Left hindlimb (tissue), 1 donor: ENCODE results near the gene NOP14.
"Not testable (repeated sequence)": the region's sequence is repeated elsewhere in the genome, so short reads cannot be mapped to it uniquely, and the experiment has no call there.

Source experiments
- DNase-seq: peaks from one replicate; pipeline ENCODE4 v3.0.0-alpha.2; 2018

NOP14 gene

GRCh38 chr4:2930135-2930757, 33.0 kb downstream of the NOP14 start:
- DNase-seq = no peak

GRCh38 chr4:2929469-2929868, 33.7 kb downstream of the NOP14 start:
- no peak for DNase-seq

DNA sequence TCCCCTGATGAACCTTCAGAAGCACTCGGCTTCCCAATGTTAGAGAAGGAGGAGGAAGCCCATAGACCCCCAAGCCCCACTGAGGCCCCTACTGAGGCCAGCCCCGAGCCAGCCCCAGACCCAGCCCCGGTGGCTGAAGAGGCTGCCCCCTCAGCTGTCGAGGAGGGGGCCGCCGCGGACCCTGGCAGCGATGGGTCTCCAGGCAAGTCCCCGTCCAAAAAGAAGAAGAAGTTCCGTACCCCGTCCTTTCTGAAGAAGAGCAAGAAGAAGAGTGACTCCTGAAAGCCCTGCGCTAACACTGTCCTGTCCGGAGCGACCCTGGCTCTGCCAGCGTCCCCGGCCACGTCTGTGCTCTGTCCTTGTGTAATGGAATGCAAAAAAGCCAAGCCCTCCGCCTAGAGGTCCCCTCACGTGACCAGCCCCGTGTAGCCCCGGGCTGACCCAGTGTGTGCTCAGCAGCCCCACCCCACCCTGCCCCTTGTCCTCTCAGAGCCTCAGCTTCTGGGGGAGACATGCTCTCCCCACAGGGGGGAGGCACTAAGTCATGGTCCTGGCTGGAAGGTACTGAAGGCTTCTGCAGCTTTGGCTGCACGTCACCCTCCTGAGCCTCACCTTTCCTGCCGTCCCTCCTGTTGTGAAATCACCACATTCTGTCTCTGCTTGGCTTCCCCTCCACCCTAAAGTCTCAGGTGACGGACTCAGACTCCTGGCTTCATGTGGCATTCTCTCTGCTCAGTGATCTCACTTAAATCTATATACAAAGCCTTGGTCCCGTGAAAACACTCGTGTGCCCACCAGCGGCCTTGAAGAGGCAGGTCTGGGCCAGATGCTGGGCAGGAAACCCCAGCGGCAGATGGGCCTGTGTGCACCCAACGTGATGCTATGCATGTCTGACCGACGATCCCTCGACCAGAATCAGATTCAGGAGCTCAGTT, 34.7 kb downstream of the NOP14 start:
- no peak for DNase-seq

GRCh38 chr4:2927696-2928075, 35.5 kb downstream of the NOP14 start:
- no peak for DNase-seq

- DNase-seq = no peak
Measured at GRCh38 chr4:2927016-2927695, 36.0 kb downstream of the NOP14 start.

DNA sequence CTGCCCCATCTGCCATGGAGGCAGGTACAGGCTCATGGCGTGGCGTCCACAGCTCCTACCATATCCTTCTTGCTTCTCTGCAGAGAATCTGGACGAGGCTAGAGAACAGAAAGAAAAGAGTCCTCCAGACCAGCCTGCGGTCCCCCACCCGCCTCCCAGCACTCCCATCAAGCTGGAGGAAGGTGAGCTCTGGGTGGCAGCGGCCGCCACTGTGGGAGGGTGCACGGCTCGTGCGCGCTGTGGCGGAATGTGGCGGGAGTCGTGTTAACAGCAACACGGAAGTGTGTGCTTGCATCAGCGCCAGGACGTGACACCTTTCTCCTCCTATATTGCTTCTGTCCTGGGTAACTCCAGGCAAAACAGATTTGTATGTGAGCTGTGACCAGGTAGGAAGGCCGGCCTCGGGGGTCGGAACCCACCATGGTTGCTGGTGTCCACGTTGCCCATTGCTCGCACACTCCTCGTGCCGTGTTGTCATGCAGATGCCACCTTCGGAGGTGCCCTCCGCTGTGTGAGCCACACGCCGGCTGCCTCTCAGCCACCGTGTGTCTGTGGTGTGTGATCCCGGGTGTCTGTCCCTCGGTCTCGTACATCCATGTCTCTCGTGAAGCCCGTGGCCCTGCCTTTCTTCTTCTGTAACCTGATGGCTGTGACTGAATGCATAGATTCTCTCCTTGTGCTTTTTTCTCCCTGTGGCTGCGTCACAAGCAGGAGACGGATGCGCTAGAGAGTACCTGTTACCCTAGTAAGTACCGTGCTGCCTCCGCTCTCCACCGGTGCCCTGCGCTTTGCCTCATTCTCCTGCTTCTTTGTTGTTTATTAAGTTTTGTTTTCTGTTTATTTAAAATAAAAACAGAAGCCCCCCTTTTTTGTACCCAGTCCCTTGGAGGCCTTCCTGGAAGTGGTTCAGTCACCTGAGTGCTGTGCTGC, 37.0 kb downstream of the NOP14 start:
- no peak for DNase-seq

DNA sequence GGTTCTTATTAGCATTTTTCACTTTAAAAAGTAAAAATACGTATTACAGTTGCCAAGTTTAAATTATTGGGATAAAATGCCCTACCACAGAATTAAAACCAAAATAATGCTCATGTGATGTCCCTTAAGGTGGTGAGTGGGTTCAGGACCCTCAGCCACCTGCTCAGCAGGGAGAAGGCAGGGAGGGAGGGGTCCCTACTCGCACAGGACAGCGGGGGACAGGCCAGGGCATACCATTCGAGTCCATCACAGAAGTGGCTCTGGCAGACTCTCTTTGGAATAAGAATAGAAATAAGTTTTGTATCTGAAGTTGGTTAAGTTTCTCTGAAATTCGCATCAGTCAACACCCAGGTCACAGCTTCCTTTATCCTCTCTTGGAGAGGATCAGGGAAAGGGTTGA, 37.7 kb downstream of the NOP14 start:
- DNase-seq = no peak

DNA sequence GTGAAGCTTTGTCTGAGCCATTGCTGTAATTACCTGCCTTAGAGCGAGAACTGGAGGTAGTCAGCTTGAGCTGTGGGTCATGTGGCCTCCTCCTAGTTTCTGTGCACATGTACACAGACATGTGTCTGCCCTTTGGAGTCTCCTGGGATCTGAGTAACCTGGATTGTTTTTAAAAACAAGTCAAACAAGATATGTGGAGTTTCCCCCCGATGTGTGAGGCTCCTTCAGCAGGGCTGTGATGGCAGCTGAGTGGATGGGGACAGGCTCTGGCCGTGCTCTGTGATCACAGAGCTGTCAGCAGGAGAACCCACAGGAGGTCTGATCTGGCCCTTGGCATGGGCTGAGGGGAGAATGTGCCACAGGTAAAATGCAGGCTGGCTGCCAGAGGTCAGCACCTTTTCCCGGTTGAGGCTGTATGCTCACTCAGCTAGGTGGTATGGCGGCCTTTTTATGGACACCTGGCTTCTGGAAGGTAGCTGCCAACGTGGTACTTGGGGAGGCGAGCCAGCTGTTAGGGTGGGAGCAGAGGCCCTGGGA, 38.4 kb downstream of the NOP14 start:
- no peak for DNase-seq

DNA sequence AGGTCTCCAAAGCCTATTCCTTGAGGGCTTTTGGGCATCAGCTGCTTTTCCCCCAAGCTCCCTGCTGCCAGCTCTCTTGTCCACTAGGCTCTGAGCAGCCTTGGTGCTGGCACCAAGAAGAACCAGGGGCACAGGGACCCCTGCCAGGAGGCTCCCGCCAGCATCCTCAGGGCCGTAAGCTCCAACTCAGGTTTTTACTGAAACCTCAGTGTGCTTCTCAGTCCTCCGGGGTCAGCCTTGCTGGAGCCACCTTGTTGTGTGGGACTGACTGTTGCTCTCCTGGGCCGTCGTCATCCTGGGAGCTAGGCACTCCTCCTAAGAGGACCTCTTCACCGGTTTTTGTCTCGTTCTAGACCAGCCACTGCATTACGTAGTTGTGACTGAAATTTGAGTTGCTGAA, 38.9 kb downstream of the NOP14 start:
- DNase-seq = no peak

DNA sequence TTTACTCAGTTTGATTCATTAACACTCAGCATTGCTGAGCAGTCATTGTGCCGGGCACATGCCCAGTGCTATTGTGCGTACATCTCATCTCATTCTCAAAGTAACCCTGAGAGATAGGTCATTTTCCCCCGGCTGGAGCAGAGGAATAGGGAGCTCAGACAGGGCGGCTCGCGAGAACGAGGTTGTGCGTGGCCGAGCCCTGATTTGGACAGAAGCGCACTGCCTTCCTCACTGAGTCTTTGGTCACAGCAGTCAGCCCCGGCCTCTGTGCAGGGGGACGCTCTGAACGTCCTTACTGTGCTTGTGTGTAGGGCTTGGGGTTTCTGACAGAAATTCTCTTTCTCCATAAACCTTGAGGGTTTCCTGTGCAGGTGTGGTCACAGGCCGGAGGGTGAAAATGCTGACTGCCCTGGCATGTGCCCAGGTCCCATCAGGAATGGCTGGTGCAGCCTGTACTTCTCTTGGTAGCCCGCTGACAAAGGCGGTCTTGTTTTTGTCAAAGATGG, 39.5 kb downstream of the NOP14 start:
- no peak for DNase-seq

DNA sequence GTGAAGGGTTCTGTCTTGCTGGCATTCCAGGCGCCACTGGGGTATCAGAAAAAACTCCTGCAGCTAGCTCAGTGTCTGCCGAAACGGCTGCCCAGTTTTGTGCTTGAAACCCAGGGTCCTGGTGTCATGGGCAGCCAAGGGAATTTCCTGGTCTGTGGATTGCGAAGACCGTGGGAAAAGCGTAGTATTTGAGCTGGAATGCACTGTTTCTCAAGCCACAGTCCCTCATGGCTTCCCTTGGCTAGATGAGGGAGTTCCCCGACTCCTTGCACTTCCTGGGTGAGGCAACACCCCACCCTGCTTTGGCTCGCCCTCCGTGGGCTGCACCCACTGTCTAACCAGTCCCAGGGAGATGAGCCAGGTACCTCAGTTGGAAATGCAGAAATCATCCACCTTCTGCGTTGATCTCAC, 40.1 kb downstream of the NOP14 start:
- no peak for DNase-seq

DNA sequence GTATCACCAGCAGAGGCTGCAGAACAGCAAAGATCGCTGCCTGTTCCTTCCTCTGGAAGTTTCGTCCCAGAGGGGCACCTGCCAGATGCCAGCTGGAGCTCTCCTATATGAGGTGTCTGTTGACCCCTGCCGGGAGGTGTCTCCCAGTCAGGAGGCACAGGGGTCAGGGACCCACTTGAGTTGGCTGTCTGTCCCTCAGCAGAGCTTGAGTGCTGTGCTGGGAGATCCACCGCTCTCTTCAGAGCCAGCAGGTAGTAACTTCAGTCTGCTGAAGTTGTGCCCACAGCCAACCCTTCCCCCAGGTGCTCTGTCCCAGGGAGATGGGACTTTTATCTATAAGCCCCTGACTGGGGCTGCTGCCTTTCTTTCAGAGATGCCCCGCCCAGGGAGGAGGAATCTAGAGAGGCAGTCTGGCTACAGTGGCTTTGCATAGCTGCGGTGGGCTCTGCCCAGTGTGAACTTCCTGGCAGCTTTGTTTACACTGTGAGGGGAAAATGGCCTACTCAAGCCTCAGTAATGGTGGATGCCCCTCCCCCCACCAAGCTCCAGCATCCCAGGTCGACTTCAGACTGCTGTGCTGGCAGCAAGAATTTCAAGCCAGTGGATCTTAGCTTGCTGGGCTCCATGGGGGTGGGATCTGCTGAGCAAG, 40.6 kb downstream of the NOP14 start:
- not testable (repeated sequence) for DNase-seq

DNA sequence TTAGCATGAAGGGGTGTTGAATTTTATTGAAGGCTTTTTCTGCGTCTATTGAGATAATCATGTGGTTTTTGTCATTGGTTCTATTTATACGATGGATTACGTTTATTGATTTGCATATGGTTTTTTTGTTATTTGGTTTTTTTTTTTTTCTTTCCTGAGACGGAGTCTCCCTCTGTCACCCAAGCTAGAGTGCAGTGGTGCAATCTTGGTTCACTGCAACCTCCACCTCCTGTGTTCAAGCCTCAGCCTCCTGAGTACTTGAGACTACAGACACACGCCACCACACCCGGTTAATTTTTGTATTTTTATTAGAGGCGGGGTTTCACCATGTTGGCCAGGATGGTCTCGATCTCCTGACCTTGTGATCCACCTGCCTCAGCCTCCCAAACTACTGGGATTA, 44.5 kb downstream of the NOP14 start:
- not testable (repeated sequence) for DNase-seq

DNA sequence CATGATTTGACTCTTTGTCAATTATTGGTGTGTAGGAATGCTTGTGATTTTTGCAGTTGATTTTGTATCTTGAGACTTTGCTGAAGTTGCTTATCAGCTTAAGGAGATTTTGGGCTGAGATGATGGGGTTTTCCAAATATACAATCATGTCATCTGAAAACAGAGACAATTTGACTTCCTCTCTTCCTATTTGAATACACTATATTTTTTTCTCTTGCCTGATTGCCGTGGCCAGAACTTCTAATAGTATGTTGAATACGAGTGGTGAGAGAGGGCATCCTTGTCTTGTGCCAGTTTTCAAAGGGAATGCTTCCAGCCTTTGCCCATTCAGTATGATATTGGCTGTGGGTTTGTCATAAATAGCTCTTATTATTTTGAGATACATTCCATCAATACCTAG, 44.9 kb downstream of the NOP14 start:
- not testable (repeated sequence) for DNase-seq

DNA sequence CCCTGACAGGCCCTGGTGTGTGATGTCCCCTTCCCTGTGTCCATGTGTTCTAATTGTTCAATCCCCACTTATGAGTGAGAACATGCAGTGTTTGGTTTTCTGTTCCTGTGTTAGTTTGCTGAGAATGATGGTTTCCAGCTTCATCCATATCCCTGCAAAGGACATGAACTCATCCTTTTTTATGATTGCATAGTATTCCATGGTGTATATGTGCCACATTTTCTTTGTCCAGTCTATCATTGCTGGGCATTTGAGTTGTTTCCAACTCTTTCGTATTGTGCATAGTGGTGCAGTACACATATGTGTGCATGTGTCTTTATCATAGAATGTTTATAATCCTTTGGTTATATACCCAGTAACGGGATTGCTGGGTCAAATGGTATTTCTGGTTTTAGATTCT, 46.5 kb downstream of the NOP14 start:
- not testable (repeated sequence) for DNase-seq

DNA sequence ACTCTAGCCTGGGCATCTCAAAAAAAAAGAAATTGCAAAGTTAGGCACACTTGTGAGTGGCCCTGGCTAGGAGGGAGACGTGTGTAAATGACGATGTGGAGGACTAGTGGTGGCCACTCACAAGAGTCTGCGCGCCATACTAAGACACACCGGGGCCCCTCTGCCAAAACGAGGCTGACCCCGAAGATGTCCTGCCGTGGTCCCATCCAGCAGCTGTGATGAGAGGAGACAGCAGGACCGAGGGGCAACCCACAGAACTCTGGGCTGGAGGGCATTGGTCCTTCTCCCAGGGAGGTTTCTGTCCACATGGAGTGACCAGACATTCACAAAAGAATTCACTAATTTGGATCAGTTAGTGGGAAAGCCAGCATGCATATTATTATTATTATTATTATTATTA, 47.4 kb downstream of the NOP14 start:
- no peak for DNase-seq

- no peak for DNase-seq
Measured at GRCh38 chr4:2914256-2915126, 48.7 kb downstream of the NOP14 start.

- no peak for DNase-seq
Measured at GRCh38 chr4:2913168-2913567, 50.0 kb downstream of the NOP14 start.

DNA sequence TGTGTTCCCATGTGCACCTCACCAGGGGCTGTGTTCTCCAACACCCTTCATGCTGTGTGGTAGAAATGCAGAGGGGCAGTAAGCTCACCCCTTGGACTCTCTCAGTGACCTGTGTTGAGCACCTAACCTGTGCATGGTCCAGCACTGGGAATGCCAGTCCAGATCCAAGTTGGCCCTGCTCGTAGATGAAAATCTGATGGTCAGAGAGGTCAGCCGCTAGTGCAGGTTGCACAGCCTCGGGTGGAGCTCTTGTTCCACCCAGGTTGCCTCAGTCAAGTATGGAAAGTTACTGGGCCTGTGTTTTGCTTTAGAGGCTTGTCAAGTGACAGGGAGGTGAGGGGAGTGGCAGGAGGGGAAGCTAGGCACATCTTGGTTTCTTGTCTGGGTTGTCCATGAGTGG, 51.3 kb downstream of the NOP14 start:
- DNase-seq = no peak

GRCh38 chr4:2910409-2910808, 52.8 kb downstream of the NOP14 start:
- no peak for DNase-seq

GRCh38 chr4:2909583-2909982, 53.6 kb downstream of the NOP14 start:
- DNase-seq = no peak
